Hepatocyte (in vitro differentiated cells): ENCODE data around the gene NPTX1.

ENCODE experiments used
- CTCF ChIP-seq: fragments of 200-600 bp; sonication (generic); IDR thresholded peaks from 2 replicates; pipeline ENCODE4 v1.5.1; 2016; ENCODE audit warnings: antibody characterized with exemption, mild to moderate bottlenecking; ENCODE audit not compliant: poor library complexity
- EZH2 ChIP-seq: fragments of 200-600 bp; sonication (generic); IDR thresholded peaks from 2 replicates; pipeline ENCODE4 v1.6.1; 2016; ENCODE audit warnings: antibody characterized with exemption, mild to moderate bottlenecking, borderline replicate concordance
- EZH2phosphoT487 ChIP-seq: fragments of 200-600 bp; sonication (generic); IDR thresholded peaks from one replicate; pipeline ENCODE4 v1.6.1; 2018; ENCODE audit warnings: antibody characterized with exemption, mild to moderate bottlenecking, low read depth, moderate library complexity; ENCODE audit not compliant: unreplicated experiment, severe bottlenecking

GRCh38 chr17:80469667-80470066 lies 6.7 kb downstream of the NPTX1 start:
- TF ChIP-seq CTCF (no peak), EZH2phosphoT487 (no peak), EZH2 (no peak)
